GM19463 (cell line): ENCODE data around the gene CBY1.
A peak's percentile ranks its signal among the peaks of the same experiment; 100 is the strongest.

Source experiments
- ATAC-seq: cut with Tn5 transposase; IDR thresholded peaks from one replicate; pipeline ENCODE4 v1.9.1; 2021; ENCODE audit warnings: mild to moderate bottlenecking, moderate library complexity; ENCODE audit not compliant: unreplicated experiment

CBY1 gene

DNA sequence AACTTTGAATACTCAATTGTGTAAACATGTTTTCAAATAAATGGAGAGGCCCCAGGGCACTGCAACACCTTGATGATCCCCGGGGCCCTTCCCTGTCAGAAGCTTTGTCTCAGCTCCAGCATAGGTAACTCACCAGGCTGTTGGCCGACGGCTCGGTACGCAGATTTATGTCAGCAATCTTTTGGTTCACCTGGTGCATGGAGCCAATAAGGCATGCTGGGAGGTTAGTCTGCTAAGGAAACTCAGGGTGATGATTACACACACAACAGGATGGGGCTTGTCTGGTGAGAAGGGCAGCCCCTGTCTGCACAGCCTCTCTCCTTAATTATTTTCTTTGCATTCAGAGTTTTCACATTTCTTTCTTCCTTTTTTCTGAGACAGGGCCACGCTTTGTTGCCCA is 11.0 kb upstream of the CBY1 start:
- ATAC-seq: no peak

DNA sequence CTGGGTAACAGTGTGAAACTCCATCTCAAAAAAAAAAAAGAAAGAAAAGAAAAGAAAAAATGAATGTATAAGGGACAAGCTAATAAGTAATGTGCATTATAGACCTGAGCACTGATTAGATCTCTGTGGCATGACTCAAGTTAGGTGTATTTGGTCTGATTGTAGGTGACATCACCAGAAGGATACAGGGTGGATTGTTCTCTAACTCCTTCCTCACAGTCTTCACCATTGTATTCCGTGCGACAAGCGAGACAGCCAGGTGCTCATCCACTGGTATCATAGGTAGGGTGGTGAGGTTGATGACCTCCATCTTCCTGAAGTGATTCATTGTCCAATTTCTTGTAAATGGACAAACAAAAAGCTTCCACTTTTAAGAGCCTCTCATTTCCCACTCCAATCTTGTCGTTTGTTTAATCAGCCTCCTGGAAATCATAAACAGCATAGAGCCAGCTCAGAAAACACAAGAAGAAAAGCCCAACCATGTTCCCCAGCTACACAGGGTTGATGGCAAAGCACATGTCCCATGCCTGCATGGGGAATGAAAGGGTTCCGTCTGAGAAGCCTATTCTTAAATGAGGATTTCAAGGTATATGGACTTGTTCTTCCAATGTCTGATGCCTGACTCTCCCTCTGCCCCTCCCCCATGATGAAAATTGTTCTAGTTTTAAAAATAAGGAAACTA is 6.5 kb upstream of the CBY1 start:
- no peak for ATAC-seq

DNA sequence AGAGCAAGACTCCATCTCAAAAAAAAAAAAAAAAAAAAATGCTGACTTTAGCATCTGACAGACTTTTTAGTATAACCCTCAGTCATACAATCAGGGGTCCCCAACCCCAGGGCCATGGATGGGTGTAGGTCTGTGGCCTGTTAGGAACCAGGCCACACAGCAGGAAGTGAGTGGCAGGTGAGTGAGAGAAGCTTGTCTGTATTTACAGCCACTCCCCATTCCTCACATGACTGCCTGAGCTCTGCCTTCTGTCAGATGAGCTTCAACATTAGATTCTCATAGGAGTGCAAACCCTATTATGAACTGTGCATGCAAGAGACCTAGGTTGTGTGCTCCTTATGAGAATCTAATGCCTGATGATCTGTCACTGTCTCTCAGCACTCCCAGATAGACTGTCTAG is 3.6 kb upstream of the CBY1 start:
- no peak for ATAC-seq

DNA sequence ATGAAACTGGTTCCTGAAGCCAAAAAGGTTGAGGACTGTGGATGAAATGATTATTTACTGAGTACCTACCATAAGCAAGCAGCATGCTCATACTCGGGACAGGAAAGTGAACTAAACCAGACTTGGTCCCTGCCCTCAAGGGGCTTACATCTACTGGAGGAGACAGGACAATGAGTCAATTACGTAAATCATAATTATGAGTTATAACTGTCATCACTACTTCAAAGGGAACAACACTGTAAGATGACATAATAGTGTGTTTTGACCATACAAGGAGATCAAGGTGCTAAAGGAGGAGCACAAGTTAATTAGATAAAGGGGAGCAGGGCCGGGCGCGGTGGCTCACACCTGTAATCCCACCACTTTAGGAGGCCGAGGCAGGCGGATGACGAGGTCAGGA is 2.7 kb upstream of the CBY1 start:
- ATAC-seq: no peak

- ATAC-seq: no peak
Observed at GRCh38 chr22:38655519-38656255, 751 bp upstream of the CBY1 start.

DNA sequence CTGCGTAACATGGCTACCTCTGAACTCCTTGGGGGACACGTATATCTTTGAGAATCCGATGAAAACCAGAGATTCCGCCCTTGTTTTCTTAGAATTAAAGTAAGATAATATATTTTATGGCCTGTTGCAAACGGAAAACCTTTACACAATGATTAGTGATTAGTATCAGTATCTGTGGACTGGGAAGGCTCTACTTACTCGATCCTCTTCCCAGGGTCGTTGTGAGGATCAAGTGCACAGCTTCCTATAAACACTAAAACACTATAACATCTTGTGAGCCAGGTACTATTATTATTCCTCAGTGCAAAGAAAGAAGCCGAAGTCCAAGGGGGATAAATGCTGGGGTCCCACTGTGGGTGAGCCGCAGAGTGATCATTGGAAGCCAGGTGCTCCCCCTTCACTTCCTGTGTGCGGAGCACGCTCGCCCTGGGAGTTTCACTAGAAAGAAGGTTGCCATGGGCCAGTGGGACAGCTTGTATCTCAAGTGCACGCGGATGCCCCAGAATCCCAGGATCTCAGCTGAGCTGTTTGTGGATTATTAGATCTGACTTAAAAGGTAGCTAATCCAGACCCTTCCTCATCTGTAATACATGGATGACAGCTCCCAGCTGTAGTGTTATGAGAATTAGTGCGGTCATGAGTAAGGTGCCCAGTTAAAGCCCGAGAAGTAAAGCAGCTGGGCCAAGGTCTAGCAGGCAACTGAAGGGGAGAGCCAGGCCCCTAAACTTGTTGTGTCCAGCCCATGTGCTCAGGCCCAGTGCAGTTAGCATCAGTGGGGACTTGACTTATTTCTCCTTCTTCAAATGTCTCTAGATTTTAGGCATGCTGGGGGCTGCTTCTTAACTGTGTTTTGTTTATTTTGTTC is 839 bp downstream of the CBY1 start:
- no peak for ATAC-seq

GRCh38 chr22:38674888-38675287 is 18.4 kb downstream of the CBY1 start:
- no peak for ATAC-seq

- no peak for ATAC-seq
Observed at GRCh38 chr22:38675833-38676232, 19.4 kb downstream of the CBY1 start.

DNA sequence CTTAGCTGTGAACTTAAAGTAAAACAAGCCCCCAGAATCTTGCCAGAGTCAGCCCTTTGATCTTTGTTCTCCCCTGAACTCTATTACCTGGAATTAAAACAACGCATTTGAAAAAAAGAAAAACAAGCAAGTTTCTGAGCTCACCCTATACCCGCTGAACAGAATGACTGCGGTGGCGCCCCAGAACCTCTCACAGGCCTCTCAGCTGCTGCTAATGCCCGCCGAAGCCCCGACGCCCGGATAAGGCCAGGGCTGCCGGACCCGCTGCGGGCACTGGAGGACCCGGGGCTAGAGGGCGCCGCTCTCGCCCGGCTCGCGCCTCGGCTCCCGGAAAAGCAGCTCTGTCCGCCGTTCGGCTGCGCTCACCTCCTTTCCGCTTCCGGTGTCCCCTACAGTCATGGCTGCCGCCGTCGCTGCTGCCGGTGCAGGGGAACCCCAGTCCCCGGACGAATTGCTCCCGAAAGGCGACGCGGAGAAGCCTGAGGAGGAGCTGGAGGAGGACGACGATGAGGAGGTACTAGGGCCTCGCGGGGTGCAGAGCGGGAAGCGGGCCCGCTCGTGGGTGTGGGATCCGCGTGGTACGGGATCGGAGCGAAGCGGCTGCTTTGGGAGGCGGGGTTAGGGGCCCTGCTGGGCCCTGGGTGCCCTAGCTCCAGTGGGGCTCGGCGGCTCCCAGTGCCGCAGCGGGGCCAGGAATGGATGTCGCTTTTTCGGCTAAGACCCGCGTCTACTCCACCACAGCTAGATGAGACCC is 25.3 kb downstream of the CBY1 start, which contains the start of gene TOMM22:
Gene TOMM22, plus strand, starts transcription at position 376 of the 754 bp plus-strand sequence. Its CDS starts 22 bp downstream, at position 398.
- peak; percentile 98 for ATAC-seq

DNA sequence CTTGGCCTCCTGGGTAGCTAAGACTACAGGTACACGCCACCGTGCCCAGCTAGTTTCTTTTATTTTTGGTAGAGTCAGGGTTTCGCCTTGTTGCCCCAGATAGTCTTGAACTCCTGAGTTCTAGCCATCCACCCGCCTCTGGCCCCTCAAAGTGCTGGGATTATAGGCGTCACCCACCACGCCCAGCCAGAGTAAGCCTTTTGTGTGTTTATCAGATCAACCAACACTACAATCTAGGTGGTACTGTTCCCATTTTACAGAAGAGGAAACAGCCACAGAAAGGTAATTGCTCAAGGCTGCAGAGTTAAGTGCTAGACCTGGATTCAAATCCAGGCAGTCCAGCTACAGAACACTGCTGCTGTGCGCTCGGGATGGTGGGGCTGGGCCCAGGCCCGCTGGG is 28.5 kb downstream of the CBY1 start:
- no peak for ATAC-seq

- ATAC-seq: no peak
Observed at GRCh38 chr22:38685761-38686160, 29.3 kb downstream of the CBY1 start.

DNA sequence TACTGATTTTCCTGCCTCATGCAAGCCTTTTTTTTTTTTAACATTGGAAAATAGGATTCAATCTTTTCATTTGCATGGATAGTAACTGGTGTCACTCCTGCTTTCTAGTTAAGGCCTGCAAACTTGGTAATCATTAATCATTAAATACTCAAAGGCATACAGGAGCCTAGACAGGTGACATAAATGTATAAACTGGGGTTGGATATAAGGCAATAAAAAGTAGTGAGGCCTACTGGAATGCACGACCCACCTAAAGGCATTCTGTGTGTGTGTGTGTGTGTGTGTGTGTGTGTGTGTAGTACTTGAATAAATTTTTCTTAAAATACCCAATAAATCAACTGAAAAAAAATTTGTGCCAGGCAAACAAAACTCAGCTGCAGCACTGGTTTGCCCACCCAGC is 33.2 kb downstream of the CBY1 start:
- ATAC-seq: no peak

GRCh38 chr22:38694049-38694448 is 37.6 kb downstream of the CBY1 start:
- no peak for ATAC-seq

- no peak for ATAC-seq
Observed at GRCh38 chr22:38694940-38695339, 38.5 kb downstream of the CBY1 start.

DNA sequence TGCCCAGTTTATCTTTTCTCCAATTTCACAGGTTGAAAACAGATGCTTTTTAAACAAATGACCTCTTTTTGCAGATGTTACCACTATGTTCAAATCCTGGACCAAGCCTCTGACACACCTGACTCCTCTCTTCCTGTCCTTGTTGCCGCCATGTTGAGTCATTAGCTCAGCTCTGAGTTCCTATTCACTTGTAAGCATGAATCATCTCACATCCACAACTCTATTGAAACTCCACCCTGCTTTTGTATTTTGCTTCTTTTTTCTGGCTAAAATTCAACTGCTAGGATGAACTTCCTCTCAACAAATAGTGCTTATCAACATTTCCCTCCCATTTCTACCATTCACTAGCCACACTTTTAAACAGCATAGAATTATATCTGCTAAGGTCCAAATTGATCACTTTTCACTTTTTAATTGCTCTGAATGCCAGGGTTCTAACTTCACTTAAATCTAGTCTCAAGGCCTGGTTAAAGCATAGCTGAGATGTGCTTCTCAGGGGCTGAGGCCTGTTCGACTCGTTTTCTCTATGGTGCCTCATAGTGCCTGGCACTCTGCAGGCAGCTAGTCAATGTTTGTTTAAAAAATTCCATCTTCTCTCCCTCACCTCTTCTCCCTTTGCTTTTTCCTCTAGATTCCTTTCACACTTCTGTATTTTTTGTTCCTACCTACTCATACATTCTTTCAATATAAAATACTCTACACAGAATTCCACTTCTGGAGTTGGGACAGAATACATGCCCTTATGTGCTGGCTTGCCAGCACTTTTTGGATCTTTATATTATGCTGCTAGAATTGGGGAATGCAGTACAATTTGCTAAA is 40.4 kb downstream of the CBY1 start:
- ATAC-seq: no peak

GRCh38 chr22:38697425-38698089 is 41.1 kb downstream of the CBY1 start:
- no peak for ATAC-seq

DNA sequence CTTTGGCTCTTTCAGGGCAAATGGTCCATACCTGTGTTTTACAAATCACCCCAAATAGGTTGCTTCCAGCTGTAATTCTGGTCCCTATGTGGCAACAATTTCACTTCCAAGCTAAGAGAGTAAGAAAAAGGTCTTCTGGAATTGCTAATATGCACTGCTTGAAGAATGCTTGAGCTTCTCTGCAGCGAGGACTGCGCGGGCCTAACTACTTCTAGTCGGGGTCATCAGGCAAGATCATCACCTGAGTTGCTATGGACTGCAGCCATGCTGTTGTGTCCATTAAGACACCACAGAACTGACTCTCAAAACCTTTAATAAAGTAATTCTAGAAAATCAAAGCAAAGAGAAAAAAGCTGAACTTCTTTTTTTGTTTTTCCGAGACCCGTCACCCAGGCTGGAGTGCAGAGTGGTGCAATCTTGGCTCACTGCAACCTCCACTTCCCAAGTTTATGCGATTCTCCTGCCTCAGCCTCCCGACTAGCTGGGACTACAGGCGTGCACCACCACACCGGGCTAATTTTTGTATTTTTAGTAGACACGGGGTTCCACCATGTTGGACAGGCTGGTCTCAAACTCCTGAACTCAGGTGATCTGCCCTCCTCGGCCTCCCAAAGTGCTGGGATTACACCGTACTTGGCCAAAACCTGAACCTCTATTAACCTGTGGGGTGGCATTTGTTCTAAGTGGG is 42.1 kb downstream of the CBY1 start:
- ATAC-seq: no peak

- no peak for ATAC-seq
Observed at GRCh38 chr22:38699143-38699542, 42.7 kb downstream of the CBY1 start.

- no peak for ATAC-seq
Observed at GRCh38 chr22:38699784-38700183, 43.3 kb downstream of the CBY1 start.
